ENCODE measurements around the gene MEI4.
"Not testable (repeated sequence)": the region's sequence is repeated elsewhere in the genome, so short reads cannot be mapped to it uniquely, and the experiment has no call there.

The MEI4 gene

GRCh38 chr6:77652739-77653138, at the start of gene MEI4:
TSS of gene MEI4 (plus strand) at chr6:77653039. CDS start at chr6:77690672, 37,633 bp downstream.
- DNase-seq (ENCODE audit: low spot score), result no peak

- no peak for DNase-seq (ENCODE audit: low spot score)
These were observed 48.4 kb upstream of the MEI4 start for GRCh38 chr6:77604476-77604875.

- no peak for DNase-seq (ENCODE audit: low spot score)
These were observed 45.8 kb upstream of the MEI4 start for GRCh38 chr6:77607004-77607403.

GRCh38 chr6:77609106-77609505, 43.7 kb upstream of the MEI4 start:
- no peak for DNase-seq (ENCODE audit: low spot score)

GRCh38 chr6:77619114-77619513, 33.7 kb upstream of the MEI4 start:
- DNase-seq (ENCODE audit: low spot score), result no peak

GRCh38 chr6:77620278-77620882, 32.5 kb upstream of the MEI4 start:
- no peak for DNase-seq (ENCODE audit: low spot score)

- DNase-seq (ENCODE audit: low spot score), result no peak
These were observed 28.3 kb upstream of the MEI4 start for GRCh38 chr6:77624515-77624914.

GRCh38 chr6:77626426-77626825, 26.4 kb upstream of the MEI4 start:
- DNase-seq (ENCODE audit: low spot score), result no peak

- DNase-seq (ENCODE audit: low spot score), result no peak
These were observed 22.8 kb upstream of the MEI4 start for GRCh38 chr6:77630014-77630413.

- no peak for DNase-seq (ENCODE audit: low spot score)
These were observed 19.4 kb upstream of the MEI4 start for GRCh38 chr6:77633471-77633870.

- DNase-seq (ENCODE audit: low spot score), result no peak
These were observed 18.7 kb upstream of the MEI4 start for GRCh38 chr6:77633993-77634715.

GRCh38 chr6:77638129-77638830, 14.6 kb upstream of the MEI4 start:
- no peak for DNase-seq (ENCODE audit: low spot score)

GRCh38 chr6:77644102-77644705, 8.6 kb upstream of the MEI4 start:
- no peak for DNase-seq (ENCODE audit: low spot score)

- DNase-seq (ENCODE audit: low spot score), result peak; percentile 3
These were observed 2.7 kb upstream of the MEI4 start for GRCh38 chr6:77650098-77650663.

- DNase-seq (ENCODE audit: low spot score), result no peak
These were observed 977 bp downstream of the MEI4 start for GRCh38 chr6:77653816-77654215.

- DNase-seq (ENCODE audit: low spot score), result not testable (repeated sequence)
These were observed 2.2 kb downstream of the MEI4 start for GRCh38 chr6:77655035-77655434.

- DNase-seq (ENCODE audit: low spot score), result no peak
These were observed 4.3 kb downstream of the MEI4 start for GRCh38 chr6:77656999-77657764.

GRCh38 chr6:77666340-77666739, 13.5 kb downstream of the MEI4 start:
- no peak for DNase-seq (ENCODE audit: low spot score)

- DNase-seq (ENCODE audit: low spot score), result no peak
These were observed 14.0 kb downstream of the MEI4 start for GRCh38 chr6:77666846-77667245.

- no peak for DNase-seq (ENCODE audit: low spot score)
These were observed 17.1 kb downstream of the MEI4 start for GRCh38 chr6:77669913-77670312.

- no peak for DNase-seq (ENCODE audit: low spot score)
These were observed 21.4 kb downstream of the MEI4 start for GRCh38 chr6:77674211-77674610.

- no peak for DNase-seq (ENCODE audit: low spot score)
These were observed 25.2 kb downstream of the MEI4 start for GRCh38 chr6:77678048-77678447.
